Non-pigmented ciliary epithelial cell (primary cell): ENCODE measurements around the gene ZNF594.
"Not testable (repeated sequence)": the region's sequence is repeated elsewhere in the genome, so short reads cannot be mapped to it uniquely, and the experiment has no call there.

Experiments used
- DNase-seq: peaks from one replicate; pipeline ENCODE4 v3.0.0-alpha.2; 2010; ENCODE audit warnings: low read depth

Gene ZNF594

DNA sequence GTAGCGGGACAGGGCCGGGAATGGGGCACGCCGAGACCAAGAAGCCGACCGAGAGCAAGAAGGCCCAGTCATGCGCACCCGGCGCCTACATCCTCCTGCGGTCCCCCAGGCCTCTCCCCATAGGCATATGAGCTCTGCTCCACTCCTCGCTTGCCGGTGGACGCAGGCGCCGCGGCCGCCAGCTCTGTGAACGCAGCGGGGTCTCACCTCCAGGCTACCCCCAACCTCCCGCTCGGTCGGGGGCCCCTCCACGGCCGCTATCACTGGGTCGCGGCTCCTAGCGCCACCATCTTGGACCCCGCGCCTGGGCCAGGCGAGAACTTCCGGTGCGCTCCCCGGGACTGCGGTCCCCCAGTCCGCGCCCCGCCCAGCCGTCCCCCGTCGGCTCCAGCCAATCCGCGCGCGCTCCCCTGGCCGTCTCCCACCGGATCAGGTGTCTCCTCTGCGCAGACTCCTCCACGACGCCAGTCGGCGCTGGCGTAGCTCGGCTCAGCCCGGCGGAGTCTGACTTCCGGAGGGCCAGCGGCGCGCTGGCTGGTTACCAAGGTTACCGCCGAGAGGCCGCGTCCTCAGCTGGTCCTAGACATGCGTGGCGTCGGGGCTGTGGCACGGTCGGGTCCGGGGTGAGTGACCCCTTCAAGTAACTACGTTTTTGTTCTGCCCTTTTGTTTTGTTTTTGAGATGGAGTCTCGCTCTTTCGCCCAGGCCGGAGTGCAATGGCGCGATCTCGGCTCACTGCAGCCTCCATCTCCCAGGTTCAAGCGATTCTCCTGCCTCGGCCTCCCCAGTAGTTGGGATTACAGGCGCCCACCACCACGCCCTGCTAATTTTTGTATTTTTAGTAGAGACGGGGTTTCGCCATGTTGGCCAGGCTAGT is at the start of gene ZNF594:
Gene ZNF594 (minus strand): TSS at position 328 of the 877 bp plus-strand sequence. CDS start 7,612 bp downstream, outside the sequence.
- peak; percentile 79 for DNase-seq

DNA sequence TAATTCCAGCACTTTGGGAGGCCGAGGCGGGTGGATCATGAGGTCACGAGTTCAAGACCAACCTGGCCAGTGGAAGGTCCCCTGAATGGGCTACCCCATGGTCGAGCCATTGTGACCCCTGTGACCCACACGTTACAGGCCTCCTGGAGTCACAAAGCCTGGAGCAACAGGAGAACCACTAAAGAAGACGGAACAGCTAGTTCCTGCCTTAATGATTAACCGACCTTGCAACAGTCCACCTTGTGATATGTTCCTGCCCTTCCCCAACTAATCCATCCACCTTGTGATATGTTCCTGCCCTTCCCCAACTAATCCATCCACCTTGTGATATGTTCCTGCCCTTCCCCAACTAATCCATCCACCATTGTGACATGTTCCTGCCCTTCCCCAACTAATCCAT is 48.1 kb upstream of the ZNF594 start:
- not testable (repeated sequence) for DNase-seq

DNA sequence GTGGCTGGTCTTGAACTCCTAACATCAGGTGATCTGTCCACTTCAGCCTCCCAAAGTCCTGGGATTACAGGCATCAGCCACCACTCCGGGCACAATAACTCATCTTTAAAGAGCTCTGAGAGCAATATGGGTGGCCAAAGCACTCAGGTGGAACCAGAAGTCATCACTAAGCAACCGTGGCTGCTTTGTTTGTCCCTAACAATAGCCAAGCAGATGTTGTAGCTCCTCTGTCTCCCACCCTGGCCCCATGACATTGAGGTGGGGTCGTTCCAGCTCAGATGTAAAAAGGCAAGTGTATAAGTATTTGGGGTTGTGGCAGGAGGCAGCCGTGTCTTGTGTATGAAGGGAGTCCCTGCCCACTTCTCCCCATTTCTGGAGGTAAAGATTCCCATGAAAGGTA is 46.7 kb upstream of the ZNF594 start:
- DNase-seq, result no peak

DNA sequence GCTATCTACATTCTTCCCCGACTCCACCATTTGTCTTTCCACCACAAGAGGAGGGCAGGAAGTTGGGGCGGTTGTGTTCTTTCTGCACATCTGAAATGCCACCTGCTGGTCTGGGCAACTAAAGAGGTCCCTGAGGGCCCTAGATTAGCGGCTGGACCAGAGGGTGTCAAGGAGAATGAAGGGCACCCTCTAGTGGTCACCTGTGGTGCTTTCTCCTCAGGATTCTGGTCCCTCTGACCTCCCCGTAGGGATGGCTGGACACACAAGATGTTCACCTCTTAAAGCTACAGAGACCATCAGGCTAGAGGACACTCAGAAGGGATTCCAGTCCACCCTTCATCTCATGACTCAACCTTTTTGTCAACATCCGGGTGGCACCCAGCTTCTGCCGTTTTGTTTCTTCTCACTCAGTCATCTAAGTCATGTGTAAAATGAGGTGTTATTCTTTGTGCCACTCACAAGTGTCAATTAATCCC is 45.9 kb upstream of the ZNF594 start:
- peak; percentile 6 for DNase-seq

DNA sequence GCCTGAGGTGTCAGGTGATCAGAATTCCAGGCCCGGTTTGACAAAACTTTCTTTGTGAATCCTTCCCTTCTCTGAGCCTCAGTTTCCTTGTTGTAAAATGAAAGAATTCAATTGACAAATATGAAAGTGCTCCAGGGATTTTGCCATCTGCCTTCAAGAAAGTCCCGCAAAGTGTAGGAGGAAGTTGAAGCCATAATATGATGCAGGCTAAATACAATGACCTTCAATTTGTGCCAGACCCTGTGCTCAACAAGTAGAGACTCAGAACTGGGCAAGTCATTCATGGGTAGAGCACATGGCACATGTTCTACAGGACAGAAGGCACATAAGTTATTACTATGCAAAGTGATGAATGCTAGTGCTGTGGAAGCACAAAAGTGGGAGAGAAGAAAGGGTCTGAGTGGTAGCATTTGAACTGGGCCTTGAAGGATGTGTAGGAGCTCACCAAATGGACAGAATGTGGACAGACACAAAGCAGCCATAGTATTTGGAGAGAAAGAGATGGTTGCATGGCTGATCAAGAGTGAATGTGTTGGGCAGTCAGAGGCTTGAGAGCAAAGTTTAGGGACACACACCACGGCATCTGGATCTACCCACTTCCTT is 45.4 kb upstream of the ZNF594 start:
- DNase-seq, result no peak

DNA sequence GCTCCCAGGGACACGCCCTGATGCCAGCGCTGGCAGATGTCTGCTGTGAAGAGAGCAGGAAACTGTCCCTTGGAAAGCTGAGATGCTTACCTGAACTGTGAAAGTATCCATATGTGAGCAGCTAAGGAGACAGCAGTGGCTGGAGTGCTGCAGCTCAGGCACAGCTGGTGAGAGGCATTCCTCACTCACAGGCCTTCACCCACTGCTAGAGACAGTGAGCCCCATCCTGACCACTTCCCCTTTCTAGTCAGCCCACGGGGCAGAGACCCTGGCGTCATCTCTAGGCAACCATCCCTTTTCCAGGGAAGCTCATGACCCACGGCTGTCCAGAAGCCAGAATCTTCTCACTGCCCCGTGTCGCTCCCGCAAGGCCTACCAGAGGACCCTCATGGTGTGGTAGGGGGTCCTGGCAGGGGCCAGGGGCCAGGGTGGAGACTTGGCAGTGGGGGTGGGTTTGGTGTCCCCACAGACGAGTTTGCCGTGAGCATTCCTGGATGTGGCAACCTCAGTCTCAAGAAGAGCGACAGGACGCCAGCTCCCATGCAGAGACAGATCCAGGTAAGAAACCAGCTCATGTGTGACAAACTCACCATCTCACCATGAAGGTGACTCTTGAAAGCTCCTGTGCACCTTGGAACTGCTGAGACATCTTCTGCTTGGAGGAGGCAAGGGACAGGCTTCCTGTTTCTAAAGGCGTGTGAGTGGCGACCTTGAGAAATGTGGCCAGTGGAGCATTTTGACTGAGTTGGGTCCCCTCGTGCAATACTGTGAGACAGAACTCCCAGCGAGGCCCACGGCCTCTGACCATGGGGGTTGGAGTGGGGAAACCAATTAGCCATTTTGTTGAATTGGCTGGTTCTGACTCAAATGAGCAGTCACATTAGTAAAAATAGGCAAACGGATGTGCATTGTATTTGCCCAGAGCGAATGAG is 43.2 kb upstream of the ZNF594 start, which contains the start of gene SCIMP:
Gene SCIMP (minus strand): TSS at position 216 of the 932 bp plus-strand sequence. CDS start 105 bp downstream, at position 111.
- no peak for DNase-seq

DNA sequence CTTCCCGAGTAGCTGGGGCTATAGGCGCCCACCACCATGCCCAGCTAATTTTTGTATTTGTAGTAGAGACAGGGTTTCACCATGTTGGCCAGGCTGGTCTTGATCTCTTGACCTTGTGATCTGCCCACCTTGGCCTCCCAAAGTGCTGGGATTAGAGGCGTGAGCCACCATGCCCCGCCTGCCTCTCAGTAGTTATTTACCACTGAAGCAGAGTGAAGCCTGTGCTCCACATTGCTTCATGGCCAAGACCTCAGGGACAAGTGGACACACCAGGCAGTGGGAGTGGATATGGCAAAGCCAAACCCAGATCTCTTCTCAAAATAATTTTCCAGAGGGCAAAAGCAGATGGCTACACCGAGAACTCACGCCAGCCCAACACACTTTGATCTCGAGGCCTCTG is 41.8 kb upstream of the ZNF594 start:
- DNase-seq, result not testable (repeated sequence)

DNA sequence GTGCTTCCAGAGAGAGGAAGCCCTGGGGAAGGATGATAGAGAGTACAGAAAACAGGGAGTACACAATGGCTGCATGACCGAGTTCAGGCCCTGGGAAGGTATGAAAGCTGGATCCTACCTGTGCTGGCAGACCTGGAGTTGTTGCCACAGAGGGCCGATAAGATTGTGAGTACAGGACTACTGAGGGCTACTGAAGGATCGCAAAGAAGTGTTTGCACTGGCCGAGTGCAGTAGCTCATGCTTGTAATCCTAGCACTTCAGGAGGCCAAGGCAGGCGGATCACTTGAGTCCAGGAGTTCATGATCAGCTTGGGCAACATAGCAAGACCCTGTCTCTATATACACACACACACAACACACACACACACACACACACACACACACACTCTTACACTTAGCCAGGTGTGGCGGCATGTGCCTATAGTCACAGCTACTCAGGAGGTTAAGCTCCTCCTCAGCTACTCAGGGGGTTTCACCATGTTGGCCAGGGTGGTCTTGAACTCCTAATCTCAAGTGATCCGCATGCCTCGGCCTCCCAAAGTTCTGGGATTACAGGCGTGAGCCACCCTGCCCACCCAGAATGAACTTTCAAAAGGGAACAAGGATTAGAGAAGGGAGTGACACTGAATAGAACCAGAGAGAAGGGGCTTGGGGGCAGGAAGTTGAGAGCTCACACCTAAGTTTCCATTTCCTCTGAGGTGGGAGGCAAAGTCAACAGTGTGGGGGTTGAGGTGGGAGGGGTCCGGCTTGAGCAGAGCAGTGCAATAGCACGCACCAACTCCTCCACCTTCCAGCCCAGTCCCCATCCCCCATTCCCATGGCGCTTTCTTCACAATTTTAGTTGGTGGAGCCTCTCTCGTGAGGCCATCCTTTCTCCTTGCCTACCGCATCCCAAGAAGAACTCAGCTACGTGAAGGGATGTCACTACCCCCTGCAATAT is 35.5 kb upstream of the ZNF594 start:
- DNase-seq, result no peak

DNA sequence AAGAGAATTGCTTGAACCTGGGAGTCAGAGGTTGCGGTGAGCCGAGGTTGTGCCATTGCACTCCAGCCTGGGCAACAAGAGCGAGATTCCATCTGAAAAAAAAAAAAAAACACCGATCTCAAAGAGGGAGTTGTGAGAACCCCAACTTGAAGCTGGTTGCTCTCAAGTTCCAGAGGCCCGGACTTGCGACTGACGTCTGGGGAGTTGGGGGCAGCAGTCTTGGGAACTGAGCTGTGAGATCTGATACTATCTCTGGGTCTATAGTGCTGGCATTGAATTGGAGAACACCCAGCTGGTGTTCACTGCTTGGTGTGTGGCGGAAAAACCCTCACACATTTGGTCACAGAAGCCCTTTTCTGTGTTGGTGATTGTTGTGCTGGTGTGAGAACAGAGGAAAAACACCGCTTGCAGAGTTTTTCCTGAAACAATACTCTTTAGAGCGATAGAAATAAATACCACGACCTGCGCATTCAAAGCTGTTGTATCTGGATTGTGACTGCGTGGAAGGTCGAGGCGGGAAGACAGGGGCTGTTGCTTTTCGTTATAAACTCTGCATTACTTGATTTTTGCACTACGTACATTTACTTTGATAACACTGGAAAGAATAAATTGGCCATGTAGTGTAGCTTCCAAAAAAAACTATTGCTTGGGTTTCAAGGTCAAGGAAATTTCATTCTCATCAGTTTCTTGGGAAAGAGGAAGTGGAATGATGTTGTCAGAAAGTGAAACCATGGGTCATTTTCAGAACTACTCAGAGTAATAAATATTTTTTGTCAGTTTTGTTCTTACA is 34.2 kb upstream of the ZNF594 start:
- no peak for DNase-seq

DNA sequence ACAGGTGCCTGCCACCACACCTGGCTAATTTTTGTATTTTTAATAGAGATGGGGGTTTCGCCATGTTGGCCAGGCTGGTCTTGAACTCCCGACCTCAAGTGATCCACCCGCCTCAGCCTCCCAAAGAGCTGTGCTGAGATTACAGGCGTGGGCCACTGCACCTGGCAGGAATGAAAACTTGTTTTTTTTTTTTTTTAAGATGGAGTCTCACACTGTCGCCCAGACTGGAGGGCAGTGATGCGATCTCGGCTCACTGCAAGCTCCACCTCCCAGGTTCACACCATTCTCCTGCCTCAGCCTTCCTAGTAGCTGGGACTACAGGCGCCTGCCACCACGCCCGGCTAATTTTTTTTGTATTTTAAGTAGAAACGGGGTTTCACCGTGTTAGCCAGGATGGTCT is 30.2 kb upstream of the ZNF594 start:
- not testable (repeated sequence) for DNase-seq

DNA sequence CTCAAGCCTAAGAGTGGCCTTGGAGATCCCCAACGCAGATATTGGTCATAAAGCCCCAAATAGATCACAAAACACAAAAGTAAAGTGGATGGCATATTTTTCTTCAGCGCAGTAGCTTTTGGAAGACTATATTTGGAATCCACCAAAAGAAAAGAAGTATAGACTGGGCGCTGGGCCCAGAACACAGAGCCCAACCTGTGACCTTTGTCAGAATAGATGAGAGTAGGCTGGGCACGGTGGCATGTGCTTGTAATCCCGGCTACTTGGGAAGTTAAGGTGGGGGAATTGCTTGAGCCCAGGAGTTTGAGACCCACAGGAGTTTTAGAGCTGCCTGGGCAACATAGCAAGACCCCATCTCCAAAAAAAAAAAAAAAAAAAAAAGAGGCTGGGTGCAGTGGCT is 28.4 kb upstream of the ZNF594 start:
- DNase-seq, result no peak

DNA sequence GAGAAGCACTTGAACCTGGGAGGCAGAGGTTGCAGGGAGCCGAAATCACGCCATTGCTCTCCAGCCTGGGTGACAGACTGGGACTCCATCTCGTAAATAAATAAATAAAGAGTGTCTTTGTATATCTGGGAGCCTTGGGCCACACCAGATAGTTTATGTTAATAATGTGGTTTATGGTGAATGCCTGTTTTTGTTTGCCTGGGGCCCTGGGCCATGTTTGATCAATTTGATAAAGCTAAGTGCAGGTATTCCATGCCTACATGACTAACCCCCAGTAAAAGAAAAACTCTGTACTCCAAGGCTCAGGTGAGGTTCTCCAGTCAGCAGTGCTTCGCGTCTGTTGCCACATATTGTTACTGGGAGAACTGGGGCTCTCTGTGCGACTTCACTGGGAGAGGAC is 27.9 kb upstream of the ZNF594 start:
- no peak for DNase-seq

DNA sequence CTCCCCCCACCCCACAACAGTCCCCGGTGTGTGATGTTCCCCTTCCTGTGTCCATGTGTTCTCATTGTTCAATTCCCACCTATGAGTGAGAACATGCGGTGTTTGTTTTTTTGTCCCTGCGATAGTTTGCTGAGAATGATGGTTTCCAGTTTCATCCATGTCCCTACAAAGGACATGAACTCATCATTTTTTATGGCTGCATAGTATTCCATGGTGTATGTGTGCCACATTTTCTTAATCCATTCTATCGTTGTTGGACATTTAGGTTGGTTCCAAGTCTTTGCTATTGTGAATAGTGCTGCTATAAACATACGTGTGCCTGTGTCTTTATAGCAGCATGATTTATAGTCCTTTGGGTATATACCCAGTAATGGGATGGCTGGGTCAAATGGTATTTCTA is 25.9 kb upstream of the ZNF594 start:
- not testable (repeated sequence) for DNase-seq

DNA sequence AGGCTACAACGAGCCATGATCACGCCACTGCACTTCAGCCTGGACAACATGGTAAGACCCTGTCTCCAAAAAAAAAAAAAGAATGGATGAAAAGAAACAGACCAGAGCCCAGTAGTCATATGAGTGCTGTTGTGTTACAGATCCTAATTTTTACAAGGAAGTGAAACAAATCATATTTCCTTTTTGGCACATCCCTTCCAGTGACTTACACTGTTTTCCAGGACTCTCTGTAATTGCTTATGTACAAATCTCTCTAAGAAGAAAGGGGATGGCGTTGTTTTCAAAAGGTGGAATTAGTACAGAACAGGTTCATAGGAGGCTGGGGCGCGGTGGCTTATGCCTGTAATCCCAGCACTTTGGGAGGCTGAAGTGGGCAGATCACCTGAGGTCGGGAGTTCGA is 19.8 kb upstream of the ZNF594 start:
- no peak for DNase-seq

DNA sequence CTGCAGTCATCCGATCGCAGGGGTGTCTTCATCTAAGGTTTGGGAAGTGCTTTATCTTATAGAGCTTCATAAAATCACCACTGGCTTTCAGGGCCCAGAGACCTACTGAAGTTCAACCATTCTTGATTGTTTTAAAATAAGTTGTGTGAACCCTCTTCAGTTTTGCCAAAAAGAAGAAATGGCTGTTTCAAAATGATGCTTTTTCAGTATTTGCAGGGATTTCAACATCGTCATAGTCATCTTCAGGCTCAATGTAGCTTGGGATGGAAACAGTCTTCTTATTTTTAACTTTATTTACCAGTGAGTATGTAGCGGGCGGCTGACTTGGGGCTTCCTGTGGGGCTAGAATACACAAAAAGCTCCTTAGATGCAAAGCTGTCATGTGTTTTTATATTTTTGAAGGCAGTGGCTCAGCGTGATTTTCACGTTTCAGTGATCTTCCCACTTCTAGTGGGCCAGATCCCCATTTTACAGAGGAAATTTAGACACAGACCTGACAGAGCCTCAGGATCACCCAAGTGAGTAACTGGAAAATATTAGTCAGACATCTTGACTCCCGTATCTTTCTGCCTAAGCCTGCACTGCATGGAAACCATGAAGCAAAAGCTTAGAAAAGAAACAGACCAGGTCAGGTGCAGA is 19.1 kb upstream of the ZNF594 start:
- DNase-seq, result no peak

DNA sequence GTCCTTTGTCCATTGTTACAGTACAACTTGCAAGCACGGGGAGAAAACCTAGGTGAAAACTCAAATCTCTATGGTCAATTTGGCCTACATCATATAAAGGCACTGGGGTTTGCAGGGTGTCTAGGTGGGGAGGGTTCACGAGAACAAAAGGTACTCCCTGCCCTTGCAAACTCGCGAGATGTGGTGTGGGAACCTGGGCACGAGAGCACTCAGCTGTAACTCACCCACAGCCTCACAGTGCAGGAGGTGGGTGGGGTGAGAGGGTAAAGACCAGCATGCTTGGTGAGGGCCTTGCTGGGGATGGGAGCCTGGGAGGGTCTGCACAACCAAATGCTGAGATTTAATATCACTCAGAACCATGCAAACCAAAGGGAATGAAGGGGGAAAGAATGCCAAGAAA is 18.4 kb upstream of the ZNF594 start:
- DNase-seq, result no peak

DNA sequence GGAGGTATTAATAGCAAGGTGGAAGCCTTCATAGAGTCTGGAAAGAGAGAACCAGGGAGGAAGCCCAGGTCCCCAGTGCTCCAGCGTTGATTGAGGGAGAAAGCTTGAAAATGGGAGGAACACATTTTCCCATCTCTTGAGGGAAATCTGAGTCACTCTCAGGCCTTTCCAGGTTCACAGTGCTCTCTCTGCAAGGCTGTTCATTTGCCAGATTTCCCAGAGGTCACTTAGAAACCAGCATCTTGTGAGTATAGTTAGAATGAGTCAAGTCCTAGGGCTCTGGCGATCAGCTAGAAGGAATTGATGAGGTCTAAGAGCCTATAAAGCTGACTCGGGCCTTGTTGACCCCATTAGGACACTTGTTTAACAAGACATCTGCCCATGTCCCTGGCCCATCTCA is 17.7 kb upstream of the ZNF594 start:
- DNase-seq, result no peak

DNA sequence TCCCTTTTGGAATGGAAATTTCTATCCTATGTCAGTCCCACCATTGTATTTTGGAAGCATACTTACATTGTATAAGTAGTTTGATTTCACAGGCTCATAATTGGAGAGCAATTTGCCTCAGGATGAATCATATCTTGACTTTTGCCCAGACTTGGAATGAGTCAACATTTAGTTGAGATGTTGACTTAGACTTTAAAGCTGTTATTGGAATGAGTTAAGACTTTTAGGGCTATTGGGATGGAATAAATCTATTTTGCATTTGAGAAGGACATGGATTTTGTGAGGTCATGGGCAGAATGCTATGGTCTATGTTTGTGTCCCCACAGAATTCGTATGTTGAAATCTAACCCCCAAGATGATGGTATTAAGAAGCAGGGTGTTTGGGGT is 12.2 kb upstream of the ZNF594 start:
- no peak for DNase-seq

DNA sequence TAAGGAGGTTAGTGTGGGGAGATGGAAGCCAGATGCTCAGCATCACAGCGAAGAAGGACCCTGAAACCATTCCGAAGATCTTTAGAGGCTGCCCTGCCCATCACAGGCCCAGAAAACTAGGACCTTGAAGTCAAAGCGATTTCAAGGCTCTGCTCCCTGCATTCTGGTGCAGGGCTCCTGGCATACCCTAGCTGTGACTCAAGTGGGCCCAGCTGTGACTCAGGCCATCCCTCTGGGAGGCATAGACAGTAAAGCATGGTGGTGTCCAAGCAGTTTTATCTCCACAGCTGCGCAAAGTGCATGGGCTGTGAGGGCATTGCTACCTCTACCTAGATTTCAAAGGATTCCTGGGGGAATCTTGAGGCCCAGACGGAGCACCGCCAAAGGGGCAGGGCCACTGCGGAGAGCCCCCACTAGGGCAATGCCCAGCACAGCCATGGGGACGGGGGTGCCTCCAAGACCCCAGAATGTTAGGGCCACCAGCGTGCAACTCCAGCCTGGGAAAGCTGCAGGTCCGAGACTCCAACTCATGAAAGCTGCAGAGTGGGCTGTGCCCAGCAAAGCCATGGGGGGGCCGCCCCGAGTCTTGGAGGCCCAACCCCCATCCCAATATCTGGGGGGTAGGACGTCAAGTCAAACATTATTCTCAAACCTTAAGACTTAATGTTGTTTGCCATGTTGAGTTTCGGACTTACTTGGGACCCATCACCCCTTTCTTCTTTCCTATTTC is 11.7 kb upstream of the ZNF594 start:
- DNase-seq, result no peak
